BJ (cell line): Measurements from ENCODE around the gene DLGAP1. TPM values are rescaled to one million over a fixed set of nuclear protein-coding genes. Genes with fewer than 3 reads are reported as not detected.
"Not testable (repeated sequence)": the region's sequence is repeated elsewhere in the genome, so short reads cannot be mapped to it uniquely, and the experiment has no call there.

Experiments used
- CTCF ChIA-PET: fragments of 350-600 bp; formaldehyde crosslinking; extraction: SDS; loops from one replicate; lab custom pipeline; 2021; ENCODE audit warnings: antibody characterized with exemption, inconsistent platforms; lab: Yijun Ruan, JAX
- POLR2A ChIA-PET: fragments of 300-600 bp; sonication (Branson Sonifier 250); formaldehyde crosslinking; extraction: SDS; loops from one replicate; lab custom pipeline; 2021; ENCODE audit warnings: antibody characterized with exemption; lab: Charles Lee
- DNase-seq: peaks from one replicate; pipeline ENCODE4 v3.0.0-alpha.2; 2011; ENCODE audit warnings: low read depth
- H3K27me3 ChIP-seq: 2 replicates; pipeline ENCODE4 v1.6.0; 2011; ENCODE audit warnings: low read length; ENCODE audit not compliant: control insufficient read depth, insufficient read depth
- H3K36me3 ChIP-seq: 2 replicates; pipeline ENCODE4 v1.5.1; 2011; ENCODE audit warnings: low read length; ENCODE audit not compliant: control insufficient read depth, insufficient read depth
- H3K4me3 ChIP-seq: 2 replicates; pipeline ENCODE4 v1.5.1; 2011; ENCODE audit warnings: low read depth, mild to moderate bottlenecking, control low read depth, low read length
- polyA minus RNA-seq: library from RNA; depleted of rRNA, polyadenylated mRNA; stranded (reverse); fragments of >200 nt; gene quantifications from 2 replicates; pipeline ENCODE4 v1.2.3, GENCODE V29; 2011; rRNA and poly(A)+ RNA removed
- polyA plus RNA-seq: library from polyadenylated mRNA; depleted of rRNA; stranded (reverse); fragments of >200 nt; gene quantifications from 2 replicates; pipeline ENCODE4 v1.2.3, GENCODE V29; 2011; rRNA removed
- TF ChIP-seq, protein P1 (sequence below): IDR thresholded peaks from 2 replicates; pipeline ENCODE4 v1.5.1; 2011; ENCODE audit warnings: low read depth, mild to moderate bottlenecking, control low read depth, inconsistent platforms, low read length, moderate library complexity; ENCODE audit not compliant: insufficient read depth

DLGAP1 gene
- 0.02 and 0.09 TPM in 2 replicates for polyA plus RNA-seq
- 0.10 and 0.19 TPM in 2 replicates for polyA minus RNA-seq

DNA sequence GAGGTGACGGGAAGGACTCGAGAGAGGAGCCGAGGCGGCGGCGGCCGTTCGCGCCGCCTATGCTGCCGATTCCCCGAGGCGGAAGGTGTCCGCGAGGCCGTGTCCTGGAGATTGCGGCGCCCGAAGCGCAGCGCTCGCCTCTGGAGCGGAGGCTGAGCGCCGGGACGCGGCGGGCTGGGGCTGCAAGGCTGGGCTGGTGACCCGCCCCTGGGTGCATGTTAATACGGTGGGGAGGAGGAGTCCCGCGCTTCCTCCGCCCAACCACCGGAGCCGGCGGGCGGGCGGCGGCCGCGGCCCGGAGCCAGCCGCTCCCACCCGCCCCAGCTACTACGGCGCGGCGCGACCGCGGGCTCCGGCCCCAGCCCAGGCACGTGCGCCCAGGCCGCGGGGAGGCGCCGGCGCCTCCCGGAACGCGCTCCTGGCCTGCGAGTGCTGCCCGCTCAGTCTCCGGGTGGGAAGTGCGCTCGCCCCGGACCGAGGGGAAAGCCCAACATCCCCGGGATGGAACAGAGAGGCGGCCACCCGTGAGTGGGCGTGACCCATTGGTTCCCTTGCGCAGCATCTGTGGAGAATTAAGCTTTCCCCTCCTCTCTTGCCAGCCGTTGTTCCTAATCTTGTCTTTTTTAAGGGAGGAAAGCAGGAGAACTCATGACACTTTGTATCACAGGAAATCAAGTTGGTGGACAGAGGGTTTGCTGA is at the start of gene DLGAP1:
TSS of gene DLGAP1 (minus strand) at position 195 of the 699 bp plus-strand sequence.
- DNase-seq, result no peak
- Histone ChIP-seq H3K36me3 (no peaks in the 10 kb centered on the region), H3K4me3 (no peak within 1 kb of the TSS), H3K27me3 (no peaks in the 10 kb centered on the region)
- ChIA-PET POLR2A (no interaction called here), CTCF (no interaction called here)
- TF ChIP-seq, protein P1, sequence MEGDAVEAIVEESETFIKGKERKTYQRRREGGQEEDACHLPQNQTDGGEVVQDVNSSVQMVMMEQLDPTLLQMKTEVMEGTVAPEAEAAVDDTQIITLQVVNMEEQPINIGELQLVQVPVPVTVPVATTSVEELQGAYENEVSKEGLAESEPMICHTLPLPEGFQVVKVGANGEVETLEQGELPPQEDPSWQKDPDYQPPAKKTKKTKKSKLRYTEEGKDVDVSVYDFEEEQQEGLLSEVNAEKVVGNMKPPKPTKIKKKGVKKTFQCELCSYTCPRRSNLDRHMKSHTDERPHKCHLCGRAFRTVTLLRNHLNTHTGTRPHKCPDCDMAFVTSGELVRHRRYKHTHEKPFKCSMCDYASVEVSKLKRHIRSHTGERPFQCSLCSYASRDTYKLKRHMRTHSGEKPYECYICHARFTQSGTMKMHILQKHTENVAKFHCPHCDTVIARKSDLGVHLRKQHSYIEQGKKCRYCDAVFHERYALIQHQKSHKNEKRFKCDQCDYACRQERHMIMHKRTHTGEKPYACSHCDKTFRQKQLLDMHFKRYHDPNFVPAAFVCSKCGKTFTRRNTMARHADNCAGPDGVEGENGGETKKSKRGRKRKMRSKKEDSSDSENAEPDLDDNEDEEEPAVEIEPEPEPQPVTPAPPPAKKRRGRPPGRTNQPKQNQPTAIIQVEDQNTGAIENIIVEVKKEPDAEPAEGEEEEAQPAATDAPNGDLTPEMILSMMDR, result no peak

- DNase-seq, POLR2A ChIA-PET, H3K4me3 ChIP-seq, CTCF ChIA-PET, H3K27me3 ChIP-seq, H3K36me3 ChIP-seq: not testable (repeated sequence)
These were observed 39.7 kb upstream of the DLGAP1 start for GRCh38 chr18:4494703-4495284.

- CTCF ChIA-PET, result no interaction called here
- no peaks in the 10 kb centered on the region for H3K27me3 ChIP-seq
- no peak for DNase-seq
- TF ChIP-seq, protein P1, result no peak
- POLR2A ChIA-PET, result no interaction called here
- no peaks in the 10 kb centered on the region for H3K36me3 ChIP-seq
- no peak overlapping the region for H3K4me3 ChIP-seq
These were observed 13.4 kb upstream of the DLGAP1 start for GRCh38 chr18:4468511-4468910.

DNA sequence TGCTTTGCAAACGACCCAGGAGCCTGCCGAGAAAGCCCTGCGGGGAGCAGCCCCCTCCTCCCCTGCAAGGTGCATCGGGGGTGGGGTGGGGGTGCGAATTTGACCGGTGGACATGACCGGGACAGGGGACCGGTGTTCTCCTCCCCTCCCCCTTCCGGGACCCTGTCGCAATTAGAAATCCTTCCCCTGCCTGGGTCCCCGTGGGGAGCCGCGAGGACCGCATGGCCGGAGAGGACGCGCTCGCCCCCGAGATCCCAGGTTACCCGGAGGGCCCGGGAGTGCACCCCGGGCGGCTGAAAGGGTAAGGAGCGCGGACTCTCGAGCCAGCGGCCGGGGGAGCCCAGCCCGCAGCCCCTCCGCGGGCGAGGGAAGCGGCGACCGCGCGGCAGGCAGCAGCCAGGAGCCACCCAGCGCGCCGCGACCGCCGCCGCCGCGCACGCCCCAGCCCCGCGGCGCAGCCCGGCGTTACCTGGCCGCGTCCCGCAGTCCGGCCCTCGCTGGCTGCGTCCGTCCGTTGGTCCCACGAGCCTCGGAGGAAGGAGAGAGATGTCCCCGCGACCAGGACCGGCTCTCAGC is 482 bp downstream of the DLGAP1 start:
- H3K4me3 ChIP-seq, result no peak overlapping the region
- TF ChIP-seq, protein P1, result no peak
- H3K36me3 ChIP-seq, result no peaks in the 10 kb centered on the region
- ChIA-PET CTCF (no interaction called here), POLR2A (no interaction called here)
- no peaks in the 10 kb centered on the region for H3K27me3 ChIP-seq
- DNase-seq, result no peak

GRCh38 chr18:4453874-4454536 is 1.1 kb downstream of the DLGAP1 start:
- Histone ChIP-seq H3K36me3 (no peaks in the 10 kb centered on the region), H3K4me3 (no peak overlapping the region), H3K27me3 (no peaks in the 10 kb centered on the region)
- CTCF ChIA-PET, result no interaction called here
- no peak for DNase-seq
- TF ChIP-seq, protein P1, result no peak
- POLR2A ChIA-PET, result no interaction called here
